Measurements from ENCODE around the gene TMEM108.

- TF ChIP-seq USF2 (IDR thresholded peaks at IDR 0.05; ENCODE audit: borderline replicate concordance, low read depth, low read length) (no peak), MTA2 (IDR thresholded peaks at IDR 0.05; ENCODE audit: low read depth) (no peak)
These were observed 755 bp upstream of the TMEM108 start for GRCh38 chr3:133037436-133037835.

All from GM12878 (cell line).